Prostate gland (tissue), 2 donors: ENCODE data around the gene FAH.

Experiments
- POLR2AphosphoS5 ChIP-seq: sonication (generic); formaldehyde crosslinking; IDR thresholded peaks from one replicate; pipeline ENCODE4 v1.6.1; 2017; ENCODE audit warnings: antibody characterized with exemption
- TF ChIP-seq, protein P1 (sequence below), 4 experiments: fragments of 200-600 bp in 2 of 4; fragments of 450-650 bp in 2 of 4; sonication (generic) in 2 of 4; IDR thresholded peaks; 1 replicate in 3 of 4; 2 replicates in 1 of 4; pipeline ENCODE4 v1.5.1; 2016 to 2019; ENCODE audit warnings: antibody characterized with exemption in 4 of 4, mild to moderate bottlenecking in 2 of 4, moderate library complexity in 2 of 4

DNA sequence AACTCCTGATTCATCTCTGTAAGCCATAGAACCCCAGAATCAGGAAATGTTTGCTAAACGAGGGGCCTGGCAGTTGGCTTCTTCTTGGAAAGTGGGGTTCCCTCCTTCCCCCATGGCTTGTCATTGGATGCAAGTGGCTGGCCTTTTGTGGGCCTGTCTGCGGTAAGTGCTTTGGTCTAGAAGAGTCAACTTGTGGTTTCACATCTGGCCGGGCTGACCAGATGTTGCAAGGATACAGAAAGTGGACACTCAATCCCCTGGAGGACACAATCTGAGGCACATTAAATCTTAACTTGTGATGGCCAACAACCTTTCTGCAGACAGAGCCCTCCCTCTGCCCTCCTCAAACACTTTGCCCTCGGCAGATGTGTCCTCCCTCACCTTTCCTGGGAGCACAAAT, 1.1 kb downstream of the FAH start:
- TF ChIP-seq POLR2AphosphoS5, result no peak
- TF ChIP-seq, protein P1, sequence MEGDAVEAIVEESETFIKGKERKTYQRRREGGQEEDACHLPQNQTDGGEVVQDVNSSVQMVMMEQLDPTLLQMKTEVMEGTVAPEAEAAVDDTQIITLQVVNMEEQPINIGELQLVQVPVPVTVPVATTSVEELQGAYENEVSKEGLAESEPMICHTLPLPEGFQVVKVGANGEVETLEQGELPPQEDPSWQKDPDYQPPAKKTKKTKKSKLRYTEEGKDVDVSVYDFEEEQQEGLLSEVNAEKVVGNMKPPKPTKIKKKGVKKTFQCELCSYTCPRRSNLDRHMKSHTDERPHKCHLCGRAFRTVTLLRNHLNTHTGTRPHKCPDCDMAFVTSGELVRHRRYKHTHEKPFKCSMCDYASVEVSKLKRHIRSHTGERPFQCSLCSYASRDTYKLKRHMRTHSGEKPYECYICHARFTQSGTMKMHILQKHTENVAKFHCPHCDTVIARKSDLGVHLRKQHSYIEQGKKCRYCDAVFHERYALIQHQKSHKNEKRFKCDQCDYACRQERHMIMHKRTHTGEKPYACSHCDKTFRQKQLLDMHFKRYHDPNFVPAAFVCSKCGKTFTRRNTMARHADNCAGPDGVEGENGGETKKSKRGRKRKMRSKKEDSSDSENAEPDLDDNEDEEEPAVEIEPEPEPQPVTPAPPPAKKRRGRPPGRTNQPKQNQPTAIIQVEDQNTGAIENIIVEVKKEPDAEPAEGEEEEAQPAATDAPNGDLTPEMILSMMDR (IDR thresholded peaks at IDR 0.05), result no peak
